HG03565 (cell line): Measurements from ENCODE around the gene MCC.

ENCODE experiments used
- ATAC-seq: cut with Tn5 transposase; IDR thresholded peaks from one replicate; pipeline ENCODE4 v1.9.1; 2021; ENCODE audit warnings: mild to moderate bottlenecking, moderate library complexity; ENCODE audit not compliant: unreplicated experiment

Gene MCC

DNA sequence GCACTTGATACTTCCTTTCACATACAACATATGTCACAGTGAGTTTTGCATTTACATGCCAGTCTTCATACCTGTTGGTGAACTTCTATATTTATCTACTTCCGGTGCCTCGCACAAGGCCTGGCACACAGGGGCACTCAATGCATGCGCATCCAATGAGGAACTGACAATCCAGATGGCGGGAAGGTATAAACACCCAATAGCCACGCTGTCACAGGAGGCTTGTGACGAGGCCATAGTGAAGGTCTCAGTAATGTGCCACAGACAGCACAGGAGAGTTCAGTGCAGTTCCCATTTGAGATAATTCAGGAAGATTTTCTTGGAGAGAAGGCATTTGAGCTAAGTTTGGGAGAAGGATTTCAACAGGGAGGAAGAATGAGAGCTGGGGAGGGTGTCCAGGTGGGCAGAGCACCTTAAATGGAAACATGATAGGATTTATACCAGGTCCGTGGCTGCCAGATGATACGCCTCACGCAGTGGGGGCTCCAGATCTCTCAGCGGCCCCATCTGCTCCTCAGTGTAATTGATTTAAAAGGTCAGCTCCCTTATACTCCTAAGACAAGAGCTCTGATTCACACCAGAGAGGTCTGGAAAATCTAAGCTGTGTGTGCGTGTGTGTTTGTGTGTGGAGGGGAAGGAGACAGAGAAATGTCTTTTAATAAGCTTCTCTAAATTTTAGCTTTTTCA is 305.5 kb downstream of the MCC start:
- ATAC-seq = no peak

DNA sequence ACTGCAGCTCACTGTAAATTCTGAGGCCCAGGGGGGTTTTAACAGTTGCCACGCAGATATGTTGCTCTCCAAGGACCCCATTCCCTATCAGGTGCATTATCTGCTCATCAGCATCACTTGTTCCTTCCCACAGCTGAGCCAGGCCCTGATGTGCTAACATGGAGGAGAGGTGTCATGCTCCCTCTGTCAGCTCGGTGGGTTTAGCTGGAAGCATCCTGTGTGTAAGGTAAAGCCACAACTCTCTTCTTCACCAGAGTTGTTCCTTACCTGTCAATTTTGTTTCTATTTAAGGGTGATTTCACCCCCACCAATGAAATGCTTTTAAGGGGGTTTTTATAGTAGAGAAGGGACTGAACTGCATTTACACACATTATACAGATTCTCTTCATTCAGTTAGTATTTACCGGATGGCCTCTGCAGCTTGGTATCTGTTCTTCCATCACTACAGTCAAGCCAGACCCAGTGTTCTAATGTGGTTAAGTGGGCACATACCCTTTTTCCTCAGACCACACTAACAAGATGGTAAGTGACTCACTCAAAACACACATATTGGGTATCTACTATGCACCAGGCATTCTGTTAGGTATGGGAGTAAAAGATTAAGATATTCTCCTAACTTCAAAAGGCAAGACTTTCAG is 306.3 kb downstream of the MCC start:
- ATAC-seq = no peak

DNA sequence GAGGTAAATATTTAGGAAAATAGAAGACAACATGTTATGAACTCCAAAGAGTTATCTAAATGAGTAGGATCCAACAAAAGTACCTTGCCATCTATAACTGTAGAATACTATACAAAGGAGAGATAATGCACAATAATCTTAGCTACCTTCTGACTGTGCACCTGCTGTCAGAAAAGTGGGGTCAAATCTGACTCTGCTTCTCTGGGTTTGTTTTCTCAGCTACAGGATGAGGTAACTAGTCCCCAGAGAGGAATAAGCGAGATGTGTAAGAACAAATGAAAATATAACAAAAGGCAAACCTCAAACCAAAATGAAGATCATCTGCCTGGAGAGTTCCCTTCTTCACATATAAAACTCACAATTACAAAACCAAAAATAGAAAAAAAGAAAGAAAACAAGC is 306.8 kb downstream of the MCC start:
- no peak for ATAC-seq

DNA sequence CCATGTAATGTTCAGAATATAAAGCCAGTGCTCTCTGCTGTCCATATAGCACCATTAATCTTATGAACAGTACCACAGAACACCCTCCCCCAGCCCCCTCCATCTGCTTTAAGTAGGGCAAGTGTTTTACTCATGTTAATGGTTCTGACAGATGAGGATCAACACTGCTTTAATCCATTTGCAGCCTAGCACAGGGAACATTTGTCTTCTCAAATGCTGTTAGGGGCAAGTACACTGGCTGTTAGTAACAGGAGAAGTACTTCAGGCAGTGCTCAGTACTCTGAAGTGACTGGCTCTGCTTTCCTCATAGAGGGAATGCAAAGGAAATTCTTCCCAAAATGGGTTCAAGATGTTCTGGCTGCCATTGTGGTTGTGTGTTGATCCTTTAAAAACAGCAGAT is 309.1 kb downstream of the MCC start:
- no peak for ATAC-seq

DNA sequence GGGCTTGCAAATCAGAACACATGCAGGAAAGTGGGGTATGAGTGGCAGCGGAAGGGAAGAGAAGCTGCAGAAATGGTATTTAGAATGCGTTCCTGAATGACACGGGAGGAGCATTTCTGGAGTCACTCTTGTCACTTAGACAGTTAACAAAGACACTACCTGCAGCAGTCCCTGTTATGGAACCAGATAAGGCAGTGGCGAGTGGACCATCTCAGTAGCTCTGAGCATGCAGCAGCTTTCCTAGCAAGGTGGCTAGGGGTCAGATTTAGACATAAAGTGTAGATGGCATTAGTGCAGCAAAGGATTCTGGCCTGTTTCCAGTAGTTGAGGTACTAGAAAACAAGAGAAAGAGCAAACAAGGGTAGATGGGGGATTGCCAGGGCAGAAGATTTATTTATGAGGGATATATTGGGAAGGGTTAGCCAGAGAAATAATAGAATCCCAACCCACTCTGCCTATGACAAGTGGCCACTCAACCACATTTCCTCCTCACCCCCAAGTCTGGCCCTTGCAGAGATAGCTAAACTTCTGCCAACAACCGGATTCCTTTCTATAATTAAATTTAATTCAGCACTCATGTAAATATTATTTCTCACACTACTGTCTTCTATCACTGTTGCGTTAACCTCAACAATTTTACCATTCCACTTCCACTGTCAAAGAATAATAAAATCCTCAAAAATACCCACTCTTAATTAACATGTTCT is 310.0 kb downstream of the MCC start:
- ATAC-seq = no peak

DNA sequence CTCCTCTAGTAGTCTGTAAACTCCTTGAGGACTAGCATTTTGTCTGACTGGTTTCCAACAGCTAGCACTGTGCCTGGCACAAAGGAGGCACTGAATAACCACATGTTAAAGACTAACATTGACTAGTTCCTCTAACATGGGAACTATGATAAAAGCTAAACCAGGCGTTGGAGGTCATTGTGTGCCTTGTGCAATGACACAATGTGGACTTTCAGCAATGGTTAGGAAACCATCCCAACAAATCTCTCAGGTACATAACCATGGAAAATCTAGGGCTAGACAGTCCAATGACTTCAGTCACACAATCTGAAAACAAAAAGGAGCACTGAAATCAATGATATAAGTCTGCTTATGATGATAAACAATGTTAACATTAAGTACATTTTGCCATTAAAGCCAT is 311.0 kb downstream of the MCC start:
- ATAC-seq = no peak

DNA sequence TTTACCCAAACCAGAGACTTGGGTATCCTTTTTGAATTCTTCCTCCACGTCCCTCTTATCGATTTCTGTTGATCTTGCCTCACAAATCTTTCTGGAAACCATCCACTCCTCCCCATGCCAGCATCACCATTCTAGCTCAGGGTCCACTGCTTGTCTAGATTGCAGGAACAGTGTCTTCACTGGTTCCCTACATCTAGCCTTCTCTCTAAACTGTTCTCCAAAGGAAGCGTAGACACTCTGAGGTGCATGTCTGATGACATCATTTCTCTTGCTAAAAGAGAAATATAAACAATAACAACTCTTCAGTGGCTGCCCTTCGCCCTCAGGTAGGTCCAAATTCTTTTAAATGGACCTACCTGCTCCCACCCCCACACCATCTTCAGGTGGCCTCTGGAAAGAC is 311.5 kb downstream of the MCC start:
- no peak for ATAC-seq

DNA sequence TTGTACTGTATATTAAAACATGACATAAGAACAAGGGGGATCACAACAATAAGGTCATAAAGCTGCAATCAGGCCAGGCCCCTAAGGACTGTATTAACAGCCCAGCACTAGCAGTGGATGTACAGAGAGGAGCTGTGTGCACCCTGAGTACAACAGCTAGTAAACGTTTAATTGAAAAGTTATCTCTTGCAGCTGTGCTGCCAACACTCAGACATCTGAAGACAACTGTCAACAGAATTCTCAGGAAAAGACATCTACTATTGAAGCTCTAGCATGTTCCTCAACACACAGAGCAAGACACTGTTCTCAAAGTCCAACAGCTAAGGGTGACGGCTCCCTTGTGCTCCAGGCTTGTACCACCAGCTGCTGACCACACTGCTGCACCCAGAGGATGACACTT is 312.1 kb downstream of the MCC start:
- no peak for ATAC-seq

DNA sequence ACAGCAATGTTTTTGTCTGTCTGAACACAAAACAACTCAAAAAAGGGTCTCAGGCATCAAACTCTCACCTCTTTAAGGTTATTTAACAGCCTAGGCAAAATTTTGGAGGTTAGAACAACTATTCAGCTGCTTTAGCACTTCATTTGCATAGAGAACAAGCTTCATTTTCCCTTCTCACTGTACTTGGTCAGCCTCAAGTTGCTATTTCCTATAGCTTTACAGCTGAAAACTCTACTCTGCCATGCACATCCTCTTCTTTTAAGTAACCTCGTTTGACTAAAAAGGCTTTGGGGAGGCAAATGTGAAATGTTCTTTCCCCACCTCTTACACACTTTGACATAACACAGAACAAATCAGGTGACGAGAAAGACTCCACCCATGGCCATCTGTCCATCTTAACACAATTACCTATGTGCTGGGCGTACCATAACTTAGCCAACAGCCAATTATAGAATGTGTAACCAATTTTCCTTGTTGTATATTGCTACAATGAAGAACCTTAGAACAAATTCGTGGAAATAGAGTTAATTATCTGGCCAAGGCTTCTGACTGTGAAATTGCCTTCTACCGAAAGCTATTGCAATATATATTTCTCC is 315.9 kb downstream of the MCC start:
- ATAC-seq = no peak

DNA sequence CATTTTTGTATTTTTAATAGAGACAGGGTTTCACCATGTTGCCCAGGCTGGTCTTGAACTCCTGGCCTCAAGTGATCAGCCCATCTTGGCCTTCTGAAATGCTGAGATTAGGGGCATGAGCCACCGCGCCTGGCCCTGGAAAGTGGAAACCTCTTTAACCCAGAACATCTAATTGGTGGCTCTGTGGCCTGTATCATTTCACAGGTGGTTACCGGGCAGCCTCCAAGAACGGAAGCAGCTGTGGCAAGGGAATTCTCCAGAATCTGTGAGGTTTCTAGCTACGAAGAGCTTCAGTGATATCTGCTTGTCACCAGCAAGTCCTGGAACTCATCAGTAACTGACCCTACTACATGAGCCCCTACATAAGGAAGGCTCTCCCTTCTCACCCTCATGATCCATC is 316.7 kb downstream of the MCC start:
- ATAC-seq = no peak

DNA sequence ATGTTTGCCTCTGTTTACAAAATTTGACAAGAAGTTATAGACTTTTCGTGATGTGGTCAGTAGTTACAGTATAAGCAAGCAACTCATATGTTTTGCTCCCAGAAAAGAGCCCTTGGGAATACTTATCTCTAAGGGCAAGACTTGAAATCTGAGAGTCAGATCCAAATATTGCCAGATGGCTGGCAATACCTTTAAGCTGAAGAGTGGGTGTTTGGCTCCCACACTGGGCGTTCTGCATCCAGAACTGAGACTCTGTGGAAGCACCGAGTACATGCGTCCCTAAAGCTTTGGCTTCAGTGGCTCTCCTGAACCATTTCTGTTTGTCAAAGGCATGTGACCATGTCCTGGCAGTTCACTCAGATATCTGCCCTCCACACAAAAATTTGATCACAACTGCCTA is 317.5 kb downstream of the MCC start:
- ATAC-seq = no peak

DNA sequence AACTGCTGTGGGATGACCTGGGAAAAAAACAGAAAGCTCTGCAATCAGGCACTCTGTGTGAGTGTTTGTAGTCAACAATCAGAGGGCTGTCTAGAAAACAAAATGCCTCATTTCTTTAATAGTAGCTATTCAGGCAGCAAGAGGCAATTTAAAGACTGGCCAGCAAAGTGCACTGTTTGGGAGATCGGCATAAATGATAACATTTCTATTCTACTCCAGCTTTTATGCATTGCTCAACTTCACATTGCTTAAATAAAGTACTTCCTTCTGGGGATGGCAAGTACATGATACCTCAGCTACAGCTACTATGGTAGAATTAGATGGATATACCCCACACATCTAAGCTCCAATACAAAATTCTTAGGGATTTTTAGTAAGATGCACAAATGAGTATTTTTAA is 318.5 kb downstream of the MCC start:
- no peak for ATAC-seq

DNA sequence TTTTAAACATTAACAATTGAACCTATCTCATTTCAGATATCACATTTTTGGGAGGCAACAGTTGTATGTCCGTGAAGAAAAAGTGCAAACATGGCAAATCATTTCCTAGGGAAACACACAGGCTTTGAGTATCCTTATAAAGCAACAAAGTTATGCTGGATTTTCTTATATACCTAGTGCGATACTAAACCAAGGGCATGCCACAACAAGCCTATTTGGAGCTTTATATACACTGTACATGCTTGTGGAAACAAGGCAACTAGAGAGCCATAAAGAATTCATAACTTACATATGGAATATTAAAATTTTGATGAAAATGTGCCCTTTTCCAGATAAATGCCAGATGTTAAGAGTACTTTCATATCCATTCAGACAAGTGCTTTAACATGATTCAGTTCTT is 320.3 kb downstream of the MCC start:
- ATAC-seq = no peak

DNA sequence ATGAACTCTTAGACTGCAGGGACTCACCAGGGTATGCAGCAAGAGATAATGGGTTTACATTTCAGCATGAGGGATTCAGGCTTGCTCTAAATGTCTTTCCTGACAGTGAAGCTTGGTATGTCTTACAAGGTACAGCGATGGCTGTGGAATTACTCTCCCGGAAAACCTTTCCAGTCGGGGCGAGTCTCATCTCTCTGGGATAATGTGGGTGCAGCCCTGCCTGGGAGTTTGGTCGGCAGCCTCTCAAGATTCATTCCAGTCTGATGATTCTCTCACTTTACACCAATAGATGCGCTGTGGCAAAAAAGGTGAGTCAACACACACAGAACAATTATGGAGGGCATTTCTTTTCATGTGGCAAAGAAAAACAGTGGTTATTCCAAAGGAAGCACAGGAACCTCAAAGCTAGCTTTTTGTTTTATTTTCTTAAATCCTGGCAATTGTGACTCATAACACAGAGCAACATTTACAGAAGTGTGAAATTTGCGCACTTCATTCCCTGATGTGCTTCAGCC is 321.3 kb downstream of the MCC start:
- no peak for ATAC-seq

DNA sequence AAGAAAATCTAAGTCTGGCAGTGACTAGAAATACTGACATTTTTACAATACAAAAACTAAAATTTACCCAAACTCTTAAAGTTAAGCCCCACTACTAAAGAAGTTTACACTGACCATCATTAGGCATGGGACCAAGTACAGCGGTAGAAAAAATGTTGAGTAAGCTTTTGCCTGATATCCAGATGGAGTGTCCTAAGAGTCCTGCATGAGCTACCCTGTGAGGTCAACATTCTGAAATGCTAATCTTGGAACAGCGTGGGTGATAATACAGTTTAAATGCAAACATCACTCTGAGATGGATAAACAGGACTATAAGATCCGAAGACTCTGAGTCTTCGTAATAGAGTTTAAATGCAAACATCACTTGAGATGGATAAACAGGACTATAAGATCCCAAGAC is 322.0 kb downstream of the MCC start:
- ATAC-seq = no peak

DNA sequence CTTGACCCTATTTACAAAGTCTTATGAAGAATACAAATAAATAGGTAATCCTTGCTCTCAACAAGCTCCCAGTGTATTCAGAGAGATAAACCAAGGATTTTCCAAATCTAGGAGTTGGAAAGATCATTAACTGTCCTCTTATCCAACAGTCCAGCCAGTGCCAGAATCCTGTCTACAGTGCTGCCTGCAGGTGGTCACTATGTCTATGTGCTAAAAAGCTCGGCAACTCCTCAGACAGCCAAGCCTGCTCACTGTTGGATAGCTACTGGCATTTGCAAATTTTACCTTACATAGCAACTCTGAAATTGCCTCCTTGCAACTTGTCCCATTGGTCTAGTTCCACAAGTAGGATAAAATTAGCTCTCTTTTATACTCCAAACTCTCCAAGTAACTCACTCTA is 324.2 kb downstream of the MCC start:
- ATAC-seq = no peak

DNA sequence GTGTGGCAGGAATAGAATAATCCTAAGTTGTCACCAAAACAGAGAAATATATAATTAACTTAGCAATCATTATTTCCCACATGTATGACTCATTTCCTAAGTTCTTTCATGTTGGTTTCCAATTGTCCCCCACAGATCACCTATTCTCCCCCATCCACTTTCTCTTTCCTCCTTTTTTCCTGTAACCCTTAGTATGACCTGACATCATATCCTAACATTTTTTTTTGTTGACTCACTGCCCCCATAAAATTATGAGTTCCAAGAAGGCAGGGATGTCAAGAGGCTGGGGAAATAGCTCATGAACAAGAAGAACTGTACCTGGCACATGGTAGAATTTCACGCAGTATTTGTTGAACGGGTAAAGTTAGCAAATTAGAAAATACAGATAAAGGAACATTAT is 324.9 kb downstream of the MCC start:
- no peak for ATAC-seq

DNA sequence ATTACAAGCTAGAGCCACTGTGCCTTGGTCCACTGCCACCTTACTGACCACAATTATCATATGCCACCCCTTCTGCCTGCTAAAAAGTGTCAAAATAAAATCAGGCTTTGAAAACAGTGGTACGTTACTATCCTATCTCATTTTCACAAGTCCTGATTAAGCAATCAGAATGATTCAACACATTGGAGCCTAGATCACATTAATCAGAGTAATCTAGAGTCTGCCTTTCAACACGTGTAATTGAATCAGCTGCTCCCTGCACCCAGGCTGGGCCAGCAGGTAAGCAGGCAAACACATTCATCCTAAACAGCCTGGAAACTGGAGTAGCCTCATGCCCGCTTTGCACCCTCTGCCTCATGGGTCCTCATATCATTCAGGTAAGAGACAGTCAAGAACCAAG is 325.5 kb downstream of the MCC start:
- no peak for ATAC-seq

DNA sequence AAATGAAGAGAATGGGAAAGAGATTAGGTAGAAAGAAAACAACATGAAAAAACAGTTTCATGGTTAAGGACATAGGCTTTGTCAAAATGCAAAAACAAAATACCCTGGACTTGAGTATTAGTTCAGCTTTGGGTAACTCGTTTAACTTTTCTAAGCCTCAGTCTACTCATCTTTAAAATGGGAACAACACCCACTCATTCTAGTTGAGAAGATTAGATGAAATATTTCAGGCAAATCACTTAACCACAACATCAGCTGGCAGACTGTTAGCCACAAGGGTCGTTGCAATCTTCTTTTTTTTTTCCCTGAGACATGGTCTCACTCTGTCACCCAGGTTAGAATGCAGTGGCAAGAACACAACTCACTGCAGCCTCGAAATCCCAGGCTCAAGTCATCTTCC is 326.0 kb downstream of the MCC start:
- no peak for ATAC-seq

DNA sequence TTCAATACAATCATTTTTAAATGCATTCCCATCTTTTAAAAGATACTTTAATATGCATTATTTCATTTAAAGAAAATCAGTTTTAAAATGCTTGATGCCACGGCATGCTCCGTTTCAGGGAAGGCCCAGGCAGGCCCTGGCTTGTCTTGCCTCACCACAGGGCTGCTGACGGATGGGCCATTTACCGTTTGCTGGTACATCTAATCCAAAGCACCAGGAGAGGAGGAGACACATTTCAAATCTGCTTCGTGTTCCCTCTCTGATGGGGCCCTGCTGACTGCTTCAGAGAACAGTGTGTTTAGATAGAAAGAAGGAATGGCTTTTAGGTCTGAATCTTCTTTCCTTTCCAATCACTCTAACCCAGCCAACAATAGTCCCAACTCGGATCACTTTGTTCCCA is 326.4 kb downstream of the MCC start:
- no peak for ATAC-seq

DNA sequence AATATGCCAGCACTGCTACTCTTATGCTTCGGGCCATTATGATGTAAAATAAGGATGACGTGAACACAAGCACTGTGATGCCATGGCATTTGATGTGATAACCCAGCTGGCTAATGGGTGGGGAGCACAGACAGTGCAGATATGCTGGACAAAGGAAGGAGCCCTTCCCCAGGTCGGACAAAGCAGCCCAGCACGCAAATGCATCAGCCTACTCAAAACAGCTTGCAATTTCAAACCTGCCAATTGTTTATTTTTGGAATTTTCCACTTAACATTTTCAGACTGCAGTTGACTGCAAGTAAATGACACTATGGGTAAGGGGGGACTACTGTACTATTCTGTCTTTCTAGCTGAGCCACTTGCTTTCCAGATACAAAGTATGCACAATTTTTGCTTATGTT is 330.4 kb downstream of the MCC start:
- no peak for ATAC-seq
